Endothelial cell of umbilical vein (primary cell): ENCODE measurements around the gene PDE6B. TPM values are rescaled to one million over a fixed set of nuclear protein-coding genes. Genes with fewer than 3 reads are reported as not detected.

Source experiments
- BruUV-seq: library from RNA; stranded (reverse); fragments of 400-500 nt; replicated peaks from 2 replicates; lab custom pipeline; 2021; lab: Mats Ljungman, UMichigan
- CTCF ChIA-PET: fragments of 300-600, 350-600 bp; sonication (Branson Sonifier 250); formaldehyde crosslinking; loops from one replicate; lab custom pipeline; 2021; ENCODE audit warnings: antibody characterized with exemption, inconsistent platforms; lab: Charles Lee
- POLR2A ChIA-PET: fragments of 300-600, 350-600 bp; sonication (Branson Sonifier 250); formaldehyde crosslinking; loops from one replicate; lab custom pipeline; 2021; ENCODE audit warnings: antibody characterized with exemption, inconsistent platforms; lab: Charles Lee
- DNase-seq: peaks from one replicate; pipeline ENCODE4 v3.0.0-alpha.2; 2011; ENCODE audit warnings: low read depth, low spot score
- FAIRE-seq: peaks from 2 replicates; lab custom pipeline; 2011; peaks lifted over from hg19 to GRCh38; lab: Jason Lieb, UNC
- H2AFZ ChIP-seq: 2 replicates; pipeline ENCODE4 v1.6.0; 2012; ENCODE audit warnings: low read depth, low read length, control low read depth, inconsistent platforms
- H3K27ac ChIP-seq: 2 replicates; pipeline ENCODE4 v1.5.1; 2011; ENCODE audit warnings: low read depth, mild to moderate bottlenecking, control low read depth, low read length, moderate library complexity; ENCODE audit not compliant: insufficient read depth
- H3K27me3 ChIP-seq, 2 experiments: 2 replicates each; pipeline versions ENCODE4 v1.6.0 to v1.6.1; 2011; ENCODE audit warnings: low read length in 2 of 2, mixed read lengths in 1 of 2; ENCODE audit not compliant: control insufficient read depth in 2 of 2, insufficient read depth in 2 of 2
- H3K36me3 ChIP-seq, 2 experiments: 2 replicates in 1 of 2; 3 replicates in 1 of 2; pipeline ENCODE4 v1.5.1; 2011; ENCODE audit warnings: low read length in 2 of 2, mild to moderate bottlenecking in 1 of 2, moderate library complexity in 1 of 2; ENCODE audit not compliant: control insufficient read depth in 2 of 2, insufficient read depth in 2 of 2; ENCODE audit errors: extremely low read depth in 1 of 2
- H3K4me1 ChIP-seq: 3 replicates; pipeline ENCODE4 v1.5.1; 2011; ENCODE audit warnings: mild to moderate bottlenecking, low read length; ENCODE audit not compliant: control insufficient read depth, insufficient read depth; ENCODE audit errors: extremely low read depth
- H3K4me2 ChIP-seq: 2 replicates; pipeline ENCODE4 v1.6.1; 2011; ENCODE audit warnings: low read length, control low read depth, mixed read lengths; ENCODE audit not compliant: insufficient read depth
- H3K4me3 ChIP-seq, 3 experiments: fragments of 200-600 bp in 1 of 3; sonication (generic), shearing (Covaris generic) in 1 of 3; replicated peaks in 1 of 3; 2 replicates each; pipeline ENCODE4 v1.5.1; 2011 to 2016; ENCODE audit warnings: control low read depth in 3 of 3, low read length in 3 of 3, mild to moderate bottlenecking in 2 of 3, inconsistent platforms in 1 of 3, low read depth in 1 of 3, moderate library complexity in 1 of 3; ENCODE audit not compliant: insufficient read depth in 1 of 3
- H3K79me2 ChIP-seq: 2 replicates; pipeline ENCODE4 v1.6.0; 2012; ENCODE audit warnings: low read length, inconsistent platforms; ENCODE audit not compliant: control insufficient read depth, insufficient read depth
- H3K9ac ChIP-seq: replicated peaks from 2 replicates; pipeline ENCODE3; 2011; ENCODE audit warnings: low read length, control low read depth; ENCODE audit not compliant: insufficient read depth; ENCODE audit errors: extremely low read depth
- H3K9me1 ChIP-seq: replicated peaks from 3 replicates; pipeline ENCODE4 v1.6.0; 2011; ENCODE audit warnings: mild to moderate bottlenecking, low read length; ENCODE audit not compliant: control insufficient read depth, insufficient read depth; ENCODE audit errors: extremely low read depth
- H3K9me3 ChIP-seq: replicated peaks from 2 replicates; pipeline ENCODE4 v1.5.1; 2012; ENCODE audit warnings: low read length, inconsistent platforms; ENCODE audit not compliant: control insufficient read depth, insufficient read depth
- H4K20me1 ChIP-seq: replicated peaks from 2 replicates; pipeline ENCODE3; 2011; ENCODE audit warnings: mild to moderate bottlenecking, low read length; ENCODE audit not compliant: control insufficient read depth, insufficient read depth; ENCODE audit errors: extremely low read depth
- CTCF ChIP-seq, 2 donors: IDR thresholded peaks; 1 replicate in 1 of 2; 2 replicates in 1 of 2; pipeline ENCODE4 v1.5.1; 2011; ENCODE audit warnings: low read length in 2 of 2, mild to moderate bottlenecking in 2 of 2, moderate library complexity in 2 of 2, control low read depth in 1 of 2, inconsistent platforms in 1 of 2, low read depth in 1 of 2; ENCODE audit not compliant: insufficient read depth in 1 of 2; ENCODE audit errors: extremely low read depth in 1 of 2
- EZH2 ChIP-seq: IDR thresholded peaks from 2 replicates; pipeline ENCODE4 v1.6.1; 2012; ENCODE audit warnings: borderline replicate concordance, low read depth, mild to moderate bottlenecking, moderate library complexity, low read length, inconsistent platforms; ENCODE audit not compliant: severe bottlenecking
- FOS ChIP-seq: IDR thresholded peaks from 2 replicates; pipeline ENCODE4 v1.6.1; 2011; ENCODE audit warnings: mild to moderate bottlenecking, low read length, moderate library complexity, borderline replicate concordance; ENCODE audit not compliant: insufficient read depth
- GATA2 ChIP-seq: IDR thresholded peaks from 2 replicates; pipeline ENCODE4 v1.7.0; 2011; ENCODE audit warnings: low read depth, mild to moderate bottlenecking, moderate library complexity, mixed read lengths, low read length; ENCODE audit not compliant: insufficient read length, insufficient read depth
- JUN ChIP-seq: IDR thresholded peaks from 2 replicates; pipeline ENCODE4 v1.6.1; 2011; ENCODE audit warnings: borderline replicate concordance, low read depth; ENCODE audit not compliant: insufficient read length, insufficient read depth
- MAX ChIP-seq: IDR thresholded peaks from 2 replicates; pipeline ENCODE4 v1.6.1; 2011; ENCODE audit not compliant: insufficient read depth, insufficient read length
- MYC ChIP-seq: IDR thresholded peaks from one replicate; pipeline ENCODE4 v1.6.1; 2011; ENCODE audit warnings: mild to moderate bottlenecking, low read depth, low read length
- POLR2A ChIP-seq: IDR thresholded peaks from 2 replicates; pipeline ENCODE4 v1.6.1; 2012; ENCODE audit warnings: low read depth, mild to moderate bottlenecking, control low read depth, low read length
- POLR2AphosphoS5 ChIP-seq: IDR thresholded peaks from 2 replicates; pipeline ENCODE4 v1.6.1; 2012; ENCODE audit warnings: low read depth, mild to moderate bottlenecking, control low read depth, low read length, moderate library complexity; ENCODE audit not compliant: insufficient read depth
- dilution Hi-C: fragments of 300-500 bp; cut with MboI; formaldehyde crosslinking; loops from one replicate; pipeline ENCODE4 v1.15.0; 2019; ENCODE audit warnings: low sequenced_read_pairs; ENCODE audit not compliant: extremely low pct_ligation_motif_present
- intact Hi-C: fragments of 100-400 bp; cut with micrococcal nuclease; formaldehyde crosslinking; loops from one replicate; pipeline ENCODE4 v1.10.0; 2022
- polyA plus RNA-seq, 4 experiments: library from polyadenylated mRNA; depleted of rRNA in 3 of 4; stranded (reverse) in 3 of 4; unstranded in 1 of 4; fragments of >200 nt; gene quantifications; 2 replicates each; pipeline versions ENCODE4 v1.2.1 to v1.2.3, GENCODE V29; 2011 to 2012; ENCODE audit warnings: missing spikeins in 1 of 4
- total RNA-seq: library from RNA; stranded (reverse); gene quantifications from 2 replicates; pipeline ENCODE4 v1.2.3, GENCODE V29; 2021

PDE6B gene
- total and polyA plus RNA-seq, 2 donors (not counting 3 experiments of a cell fraction or from before 2014, with no cell fraction given): 0.77 to 1.8 TPM

- Histone ChIP-seq H3K36me3 (no peaks in the 10 kb centered on the region), H4K20me1 (no peaks in the 10 kb centered on the region), H3K4me2 (no peak overlapping the region), H3K27ac (no peak overlapping the region), H3K4me3 (no peak overlapping the region), H3K9ac (no peak overlapping the region), H3K79me2 (no peaks in the 10 kb centered on the region), H2AFZ (no peak overlapping the region), H3K27me3 (no peaks in the 10 kb centered on the region), H3K4me1 (no peaks in the 10 kb centered on the region), H3K9me3 (no peaks in the 10 kb centered on the region), H3K9me1 (no peaks in the 10 kb centered on the region)
- dilution Hi-C loops: no loop called here
- FAIRE-seq: no peak
- BruUV-seq: no TSS peak
- intact Hi-C loops: no loop called here
- ChIA-PET CTCF (no interaction called here), POLR2A (no interaction called here)
- TF ChIP-seq POLR2AphosphoS5: no peak
- no peak for TF ChIP-seq EZH2
- TF ChIP-seq FOS: no peak
- TF ChIP-seq GATA2: no peak
- TF ChIP-seq MAX: no peak
- no peak for TF ChIP-seq POLR2A
- TF ChIP-seq CTCF (IDR thresholded peaks at IDR 0.05; ENCODE audit: extremely low read depth in 1 of 2, insufficient read depth in 1 of 2, low read depth in 1 of 2, low read length in 2 of 2): no peak
- no peak for TF ChIP-seq MYC
- no peak for TF ChIP-seq JUN
- no peak for DNase-seq
Measured at GRCh38 chr4:654871-655463, 29.6 kb downstream of the PDE6B start.
